K562 (cell line): Measurements from ENCODE around the gene RNF213. TPM values are rescaled to one million over a fixed set of nuclear protein-coding genes. Genes with fewer than 3 reads are reported as not detected.

Source experiments
- ATAC-seq: fragments of 200-7000 bp; cut with Tn5 transposase; 3 replicates; pipeline ENCODE4 v1.9.1; 2020; ENCODE audit warnings: moderate library complexity
- BruUV-seq: library from RNA; stranded (reverse); fragments of 400-500 nt; replicated peaks from 2 replicates; lab custom pipeline; 2021; lab: Mats Ljungman, UMichigan
- CTCF ChIA-PET: fragments of 300-600 bp; formaldehyde crosslinking; extraction: SDS; loops from one replicate; lab custom pipeline; 2021; ENCODE audit warnings: low intra/inter-chr PET ratio; lab: Yijun Ruan, JAX
- POLR2A ChIA-PET: fragments of 300-600, 350-650 bp; sonication (Branson Sonifier 250); formaldehyde crosslinking; extraction: SDS; loops from one replicate; lab custom pipeline; 2021; ENCODE audit warnings: antibody characterized with exemption, inconsistent platforms; lab: Yijun Ruan, JAX
- DNase-seq, 4 experiments: peaks; one replicate each; pipeline versions ENCODE4 v3.0.0 to v3.0.0-alpha.2; 2011 to 2018; ENCODE audit warnings: low spot score in 3 of 4, mixed read lengths in 3 of 4; ENCODE audit errors: extremely low read depth in 1 of 4
- FAIRE-seq: peaks from 2 replicates; lab custom pipeline; 2011; peaks lifted over from hg19 to GRCh38; lab: Jason Lieb, UNC
- H2AFZ ChIP-seq: 2 replicates; pipeline ENCODE4 v1.6.0; 2011; ENCODE audit warnings: low read depth, low read length, control low read depth, inconsistent platforms
- H3K27ac ChIP-seq: fragments of 200-600 bp; 3 replicates; pipeline ENCODE4 v1.8.0; 2011; ENCODE audit warnings: low read depth, mild to moderate bottlenecking, control low read depth, inconsistent platforms, low read length, moderate library complexity, mixed read lengths; ENCODE audit errors: extremely low read depth
- H3K27me3 ChIP-seq, 2 experiments: fragments of 300-600 bp in 1 of 2; 2 replicates in 1 of 2; 3 replicates in 1 of 2; pipeline versions ENCODE4 v1.6.0 to v1.8.0; 2011; ENCODE audit warnings: inconsistent platforms in 2 of 2, low read length in 2 of 2, mild to moderate bottlenecking in 1 of 2, mixed read lengths in 1 of 2, moderate library complexity in 1 of 2; ENCODE audit not compliant: control insufficient read depth in 2 of 2, insufficient read depth in 2 of 2
- H3K36me3 ChIP-seq: fragments of 300-600 bp; 3 replicates; pipeline ENCODE4 v1.8.0; 2011; ENCODE audit warnings: mild to moderate bottlenecking, low read length, inconsistent platforms; ENCODE audit not compliant: control insufficient read depth, insufficient read depth
- H3K4me1 ChIP-seq, 2 experiments: fragments of 200-600 bp in 1 of 2; replicated peaks in 1 of 2; 2 replicates in 1 of 2; 3 replicates in 1 of 2; pipeline versions ENCODE4 v1.5.1 to v1.8.0; 2011; ENCODE audit warnings: inconsistent platforms in 2 of 2, low read length in 2 of 2, mild to moderate bottlenecking in 1 of 2, mixed read lengths in 1 of 2, moderate library complexity in 1 of 2; ENCODE audit not compliant: control insufficient read depth in 2 of 2, insufficient read depth in 2 of 2
- H3K4me2 ChIP-seq: 2 replicates; pipeline ENCODE4 v1.6.1; 2011; ENCODE audit warnings: low read length, control low read depth, inconsistent platforms, mixed read lengths; ENCODE audit not compliant: insufficient read depth
- H3K4me3 ChIP-seq: fragments of 200-600 bp; sonication (generic), shearing (Covaris generic); 2 replicates; pipeline ENCODE4 v1.5.1; 2016; ENCODE audit warnings: control low read depth, inconsistent platforms
- H3K79me2 ChIP-seq: fragments of 200-600 bp; 3 replicates; pipeline ENCODE4 v1.8.0; 2011; ENCODE audit warnings: low read length, inconsistent platforms; ENCODE audit not compliant: control insufficient read depth, insufficient read depth
- H3K9ac ChIP-seq, 2 experiments: 2 replicates each; pipeline versions ENCODE4 v1.6.0 to v1.6.1; 2011; ENCODE audit warnings: low read depth in 2 of 2, low read length in 2 of 2, control low read depth in 1 of 2, inconsistent platforms in 1 of 2, mild to moderate bottlenecking in 1 of 2, mixed read lengths in 1 of 2; ENCODE audit not compliant: insufficient read depth in 1 of 2
- H3K9me1 ChIP-seq: one replicate; pipeline ENCODE4 v1.6.0; 2011; ENCODE audit warnings: inconsistent platforms, mild to moderate bottlenecking, low read length, moderate library complexity; ENCODE audit not compliant: control insufficient read depth, insufficient read depth
- H3K9me3 ChIP-seq: replicated peaks from 2 replicates; pipeline ENCODE4 v1.5.1; 2011; ENCODE audit warnings: low read depth, low read length, inconsistent platforms; ENCODE audit not compliant: control insufficient read depth, insufficient read depth
- H4K20me1 ChIP-seq: replicated peaks from 2 replicates; pipeline ENCODE4 v1.6.1; 2011; ENCODE audit warnings: low read length, inconsistent platforms, mixed read lengths; ENCODE audit not compliant: control insufficient read depth, insufficient read depth
- CBX5 ChIP-seq: IDR thresholded peaks from 2 replicates; pipeline ENCODE4 v1.6.1; 2014; ENCODE audit warnings: low read depth, borderline replicate concordance
- FOXK2 ChIP-seq, 2 experiments: fragments of 450-650 bp; IDR thresholded peaks in 1 of 2; conservative IDR thresholded peaks in 1 of 2; 2 replicates each; pipeline ENCODE4 v1.6.1; 2016; ENCODE audit warnings: low read depth in 2 of 2, mild to moderate bottlenecking in 1 of 2
- GABPB1 ChIP-seq: sonication (generic); formaldehyde crosslinking; IDR thresholded peaks from 2 replicates; pipeline ENCODE4 v1.8.0; 2022; ENCODE audit warnings: mild to moderate bottlenecking, missing genetic modification reagents
- KDM1A ChIP-seq, 2 experiments: fragments of 450-650 bp; IDR thresholded peaks; 2 replicates each; pipeline ENCODE4 v1.6.1; 2016; ENCODE audit warnings: mild to moderate bottlenecking in 2 of 2
- RCOR1 ChIP-seq, 2 experiments: IDR thresholded peaks; 2 replicates each; pipeline ENCODE4 v1.6.1; 2012; ENCODE audit warnings: low read depth in 2 of 2, low read length in 2 of 2, borderline replicate concordance in 1 of 2, improper control_type of control experiment in 1 of 2
- TAF1 ChIP-seq: IDR thresholded peaks from 2 replicates; pipeline ENCODE4 v1.6.1; 2011; ENCODE audit warnings: mild to moderate bottlenecking, low read length, moderate library complexity; ENCODE audit not compliant: insufficient read depth, control insufficient read depth, severe bottlenecking; ENCODE audit errors: extremely low read depth
- ZBTB7A ChIP-seq: IDR thresholded peaks from 2 replicates; pipeline ENCODE4 v1.6.1; 2011; ENCODE audit warnings: low read depth, mild to moderate bottlenecking, low read length, moderate library complexity, borderline replicate concordance; ENCODE audit not compliant: control insufficient read depth
- ZFX ChIP-seq: sonication (generic); formaldehyde crosslinking; IDR thresholded peaks from 2 replicates; pipeline ENCODE4 v1.8.0; 2022; ENCODE audit warnings: mild to moderate bottlenecking, missing genetic modification reagents, moderate library complexity
- WGBS: fragments of 100-300 bp; shearing (Covaris generic); methylation state at CpG from one replicate; pipeline ENCODE4 v1.1.6; 2016; ENCODE audit warnings: low coverage, mixed read lengths; ENCODE audit not compliant: insufficient coverage; ENCODE audit errors: missing lambda C conversion rate; 5-methylcytosine and 5-hydroxymethylcytosine counted together
- in situ Hi-C: fragments of 300-500 bp; cut with MboI; formaldehyde crosslinking; loops from 4 replicates; pipeline ENCODE4 v1.15.0; 2018; ENCODE audit warnings: inconsistent platforms, mixed read lengths
- intact Hi-C: fragments of 100-400 bp; cut with micrococcal nuclease; formaldehyde crosslinking; loops from 2 replicates; pipeline ENCODE4 v1.14.2; 2022
- polyA plus RNA-seq, 8 experiments: library from polyadenylated mRNA; depleted of rRNA in 4 of 8; stranded (reverse) in 5 of 8; unstranded in 3 of 8; fragments of >200 nt; fragmentation: Nextera tagmentation in 2 of 8; fragmentation: Illumina TruSeq in 1 of 8; extraction: Ambion mirVana in 2 of 8; extraction: Trizol in 1 of 8; gene quantifications; 2 replicates each; pipeline versions ENCODE4 v1.2.1 to v1.2.3, GENCODE V29; 2011 to 2014; ENCODE audit warnings: inconsistent platforms in 1 of 8, missing spikeins in 1 of 8
- total RNA-seq, 7 experiments: library from RNA; depleted of rRNA in 6 of 7; stranded (reverse); fragments of >200 nt in 6 of 7; fragmentation: Illumina TruSeq in 2 of 7; extraction: Trizol in 2 of 7; gene quantifications; 2 replicates each; pipeline versions ENCODE4 v1.2.1 to v1.2.3, GENCODE V29; 2011 to 2021; ENCODE audit warnings: low replicate concordance in 1 of 7
- TF ChIP-seq, protein P1 (sequence below): sonication (generic); formaldehyde crosslinking; IDR thresholded peaks from 2 replicates; pipeline ENCODE4 v1.8.1; 2023; ENCODE audit warnings: mild to moderate bottlenecking, missing genetic modification reagents
- TF ChIP-seq, protein P2 (sequence below): fragments of 200-800 bp; sonication (Bioruptor generic); IDR thresholded peaks from 2 replicates; pipeline ENCODE4 v1.6.1; 2017; ENCODE audit warnings: missing genetic modification characterization, missing compliant biosample characterization
- TF ChIP-seq, protein P3 (sequence below), 2 experiments: fragments of 450-650 bp; conservative IDR thresholded peaks; 2 replicates each; pipeline ENCODE4 v1.6.1; 2017; ENCODE audit warnings: mild to moderate bottlenecking in 2 of 2, moderate library complexity in 2 of 2
- TF ChIP-seq, protein P4 (sequence below), 2 experiments: fragments of 450-650 bp; IDR thresholded peaks; 2 replicates each; pipeline ENCODE4 v1.6.1; 2016

RNF213 gene
- total and polyA plus RNA-seq, 9 of the 15 experiments (the other 6 are each of a cell fraction or from before 2014, with no cell fraction given) = 5.3 to 33.6 (median 17.9) TPM

DNA sequence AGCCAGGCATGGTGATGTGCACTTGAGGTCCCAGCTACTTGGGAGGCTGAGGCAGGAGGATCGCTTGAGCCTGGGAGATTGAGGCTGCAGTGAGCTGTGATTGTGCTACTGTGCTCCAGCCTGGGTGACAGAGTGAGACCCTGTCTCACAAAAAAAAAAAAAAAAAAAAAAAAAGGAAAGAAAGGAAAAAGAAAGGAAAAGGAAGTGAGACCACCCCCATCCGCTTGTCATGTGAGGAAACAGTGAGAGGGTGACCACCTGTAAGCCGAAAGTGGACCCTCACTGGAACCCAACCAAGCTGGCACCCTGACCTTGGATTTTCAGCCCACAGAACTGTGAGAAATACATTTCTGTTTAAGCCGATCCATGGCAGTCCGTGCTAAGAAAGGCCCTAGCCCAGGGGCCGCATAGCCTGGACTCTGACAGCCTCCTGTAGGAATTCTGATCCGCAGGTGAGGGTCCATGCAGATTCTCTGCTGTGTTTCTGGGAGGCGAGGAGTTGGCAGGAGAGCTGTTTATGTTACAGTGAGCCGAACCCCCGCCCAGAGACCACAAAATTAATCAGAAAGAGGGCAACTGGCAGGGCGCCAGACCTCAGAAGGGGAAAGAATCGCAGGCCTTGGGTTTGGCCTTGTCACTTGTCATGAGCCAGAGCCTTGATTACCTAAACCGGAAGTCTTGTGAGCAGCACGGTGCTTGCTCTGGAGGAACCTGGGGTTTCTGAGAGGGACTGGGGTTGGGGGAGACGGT lies 41.5 kb upstream of the RNF213 start:
- Histone ChIP-seq H3K4me1 (peaks cover 9 to 50% of the 10 kb centered on the region in 2 experiments; a peak in 4 of 5 replicates), H2AFZ (peak overlapping the region; percentile 83), H3K9me3 (no peaks in the 10 kb centered on the region), H3K9ac (peak overlapping the region; percentile 75 to 96), H3K27me3 (no peaks in the 10 kb centered on the region), H3K9me1 (no peaks in the 10 kb centered on the region), H3K4me2 (peak overlapping the region; percentile 87), H3K27ac (peak overlapping the region; percentile 51; the same call in 2 of the 3 replicates), H4K20me1 (0 out of 2 replicates have a peak, but pooled peaks cover 7% of the 10 kb centered on the region), H3K79me2 (peaks cover 3% of the 10 kb centered on the region; the same call in 1 of the 3 replicates), H3K36me3 (peaks cover 20% of the 10 kb centered on the region; the same call in 1 of the 3 replicates), H3K4me3 (peak overlapping the region; percentile 51)
- DNase-seq = peak; percentile 65 to 90 (median 72)
- TSS peak; percentile 41 for BruUV-seq
- ChIA-PET CTCF (no interaction called here), POLR2A (interaction anchor here (0.8 to 1.8 kb wide), 3 partner anchors 9 to 13 kb away, joined by 3 to 9 read pairs (median 4); no protein-coding TSS in a partner anchor)
- ATAC-seq = peak; percentile 84
- in situ Hi-C loops (no loop called here), intact Hi-C loops (loop anchor here (2.0 kb wide), 1 partner anchor 36 kb away; no protein-coding TSS in a partner anchor)
- FAIRE-seq = peak; percentile 92
- 19% methylated on average over 15 of the region's 15 CpGs for WGBS
- TF ChIP-seq CBX5 (no peak), FOXK2 (conservative IDR thresholded peaks at IDR 0.05 in 1 of 2, IDR thresholded peaks at IDR 0.05 in 1 of 2; ENCODE audit: low read depth in 2 of 2) (peak; percentile 50 to 63; a peak in 2 of 4 replicates), KDM1A (IDR thresholded peaks at IDR 0.05) (peak; percentile 93), RCOR1 (IDR thresholded peaks at IDR 0.05; ENCODE audit: borderline replicate concordance in 1 of 2, low read depth in 2 of 2, low read length in 2 of 2) (peak; percentile 50 to 96), ZFX (CRISPR knock-in tag) (peak; percentile 80), TAF1 (peak; percentile 42), GABPB1 (CRISPR knock-in tag) (no peak; the same call in 1 of the 2 replicates), ZBTB7A (no peak; the same call in 1 of the 2 replicates)
- TF ChIP-seq, protein P1, sequence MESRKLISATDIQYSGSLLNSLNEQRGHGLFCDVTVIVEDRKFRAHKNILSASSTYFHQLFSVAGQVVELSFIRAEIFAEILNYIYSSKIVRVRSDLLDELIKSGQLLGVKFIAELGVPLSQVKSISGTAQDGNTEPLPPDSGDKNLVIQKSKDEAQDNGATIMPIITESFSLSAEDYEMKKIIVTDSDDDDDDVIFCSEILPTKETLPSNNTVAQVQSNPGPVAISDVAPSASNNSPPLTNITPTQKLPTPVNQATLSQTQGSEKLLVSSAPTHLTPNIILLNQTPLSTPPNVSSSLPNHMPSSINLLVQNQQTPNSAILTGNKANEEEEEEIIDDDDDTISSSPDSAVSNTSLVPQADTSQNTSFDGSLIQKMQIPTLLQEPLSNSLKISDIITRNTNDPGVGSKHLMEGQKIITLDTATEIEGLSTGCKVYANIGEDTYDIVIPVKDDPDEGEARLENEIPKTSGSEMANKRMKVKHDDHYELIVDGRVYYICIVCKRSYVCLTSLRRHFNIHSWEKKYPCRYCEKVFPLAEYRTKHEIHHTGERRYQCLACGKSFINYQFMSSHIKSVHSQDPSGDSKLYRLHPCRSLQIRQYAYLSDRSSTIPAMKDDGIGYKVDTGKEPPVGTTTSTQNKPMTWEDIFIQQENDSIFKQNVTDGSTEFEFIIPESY = no peak
- TF ChIP-seq, protein P2, sequence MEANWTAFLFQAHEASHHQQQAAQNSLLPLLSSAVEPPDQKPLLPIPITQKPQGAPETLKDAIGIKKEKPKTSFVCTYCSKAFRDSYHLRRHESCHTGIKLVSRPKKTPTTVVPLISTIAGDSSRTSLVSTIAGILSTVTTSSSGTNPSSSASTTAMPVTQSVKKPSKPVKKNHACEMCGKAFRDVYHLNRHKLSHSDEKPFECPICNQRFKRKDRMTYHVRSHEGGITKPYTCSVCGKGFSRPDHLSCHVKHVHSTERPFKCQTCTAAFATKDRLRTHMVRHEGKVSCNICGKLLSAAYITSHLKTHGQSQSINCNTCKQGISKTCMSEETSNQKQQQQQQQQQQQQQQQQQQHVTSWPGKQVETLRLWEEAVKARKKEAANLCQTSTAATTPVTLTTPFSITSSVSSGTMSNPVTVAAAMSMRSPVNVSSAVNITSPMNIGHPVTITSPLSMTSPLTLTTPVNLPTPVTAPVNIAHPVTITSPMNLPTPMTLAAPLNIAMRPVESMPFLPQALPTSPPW (CRISPR knock-in tag) = peak; percentile 58
- TF ChIP-seq, protein P3, sequence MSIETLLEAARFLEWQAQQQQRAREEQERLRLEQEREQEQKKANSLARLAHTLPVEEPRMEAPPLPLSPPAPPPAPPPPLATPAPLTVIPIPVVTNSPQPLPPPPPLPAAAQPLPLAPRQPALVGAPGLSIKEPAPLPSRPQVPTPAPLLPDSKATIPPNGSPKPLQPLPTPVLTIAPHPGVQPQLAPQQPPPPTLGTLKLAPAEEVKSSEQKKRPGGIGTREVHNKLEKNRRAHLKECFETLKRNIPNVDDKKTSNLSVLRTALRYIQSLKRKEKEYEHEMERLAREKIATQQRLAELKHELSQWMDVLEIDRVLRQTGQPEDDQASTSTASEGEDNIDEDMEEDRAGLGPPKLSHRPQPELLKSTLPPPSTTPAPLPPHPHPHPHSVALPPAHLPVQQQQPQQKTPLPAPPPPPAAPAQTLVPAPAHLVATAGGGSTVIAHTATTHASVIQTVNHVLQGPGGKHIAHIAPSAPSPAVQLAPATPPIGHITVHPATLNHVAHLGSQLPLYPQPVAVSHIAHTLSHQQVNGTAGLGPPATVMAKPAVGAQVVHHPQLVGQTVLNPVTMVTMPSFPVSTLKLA (conservative IDR thresholded peaks at IDR 0.05) = peak in 1 of 2 experiments; percentile 57; a peak in 2 of 4 replicates
- TF ChIP-seq, protein P4, sequence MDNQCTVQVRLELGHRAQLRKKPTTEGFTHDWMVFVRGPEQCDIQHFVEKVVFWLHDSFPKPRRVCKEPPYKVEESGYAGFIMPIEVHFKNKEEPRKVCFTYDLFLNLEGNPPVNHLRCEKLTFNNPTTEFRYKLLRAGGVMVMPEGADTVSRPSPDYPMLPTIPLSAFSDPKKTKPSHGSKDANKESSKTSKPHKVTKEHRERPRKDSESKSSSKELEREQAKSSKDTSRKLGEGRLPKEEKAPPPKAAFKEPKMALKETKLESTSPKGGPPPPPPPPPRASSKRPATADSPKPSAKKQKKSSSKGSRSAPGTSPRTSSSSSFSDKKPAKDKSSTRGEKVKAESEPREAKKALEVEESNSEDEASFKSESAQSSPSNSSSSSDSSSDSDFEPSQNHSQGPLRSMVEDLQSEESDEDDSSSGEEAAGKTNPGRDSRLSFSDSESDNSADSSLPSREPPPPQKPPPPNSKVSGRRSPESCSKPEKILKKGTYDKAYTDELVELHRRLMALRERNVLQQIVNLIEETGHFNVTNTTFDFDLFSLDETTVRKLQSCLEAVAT (IDR thresholded peaks at IDR 0.05) = peak in 1 of 2 experiments; percentile 60; a peak in 1 of 4 replicates
